ENCODE measurements around the gene CDHR1.
A peak's percentile ranks its signal among the peaks of the same experiment; 100 is the strongest.
"Not testable (repeated sequence)": the region's sequence is repeated elsewhere in the genome, so short reads cannot be mapped to it uniquely, and the experiment has no call there.

CDHR1 gene

GRCh38 chr10:84175436-84175835 lies 18.9 kb upstream of the CDHR1 start:
- DNase-seq: no peak

GRCh38 chr10:84176351-84176750 lies 18.0 kb upstream of the CDHR1 start:
- DNase-seq: no peak

- DNase-seq: no peak
Observed at GRCh38 chr10:84176836-84177474, 17.4 kb upstream of the CDHR1 start.

- no peak for DNase-seq
Observed at GRCh38 chr10:84177541-84178141, 16.7 kb upstream of the CDHR1 start.

- DNase-seq: no peak
Observed at GRCh38 chr10:84178160-84178609, 16.2 kb upstream of the CDHR1 start.

- DNase-seq: peak; percentile 85
Observed at GRCh38 chr10:84179059-84179710, 15.2 kb upstream of the CDHR1 start.

GRCh38 chr10:84180386-84180785 lies 14.0 kb upstream of the CDHR1 start:
- not testable (repeated sequence) for DNase-seq

GRCh38 chr10:84181631-84182030 lies 12.7 kb upstream of the CDHR1 start:
- DNase-seq: no peak

- DNase-seq: peak; percentile 23
Observed at GRCh38 chr10:84184517-84184916, 9.8 kb upstream of the CDHR1 start.

- no peak for DNase-seq
Observed at GRCh38 chr10:84185526-84186175, 8.7 kb upstream of the CDHR1 start.

GRCh38 chr10:84188815-84189214 lies 5.5 kb upstream of the CDHR1 start:
- no peak for DNase-seq

GRCh38 chr10:84190621-84191020 lies 3.7 kb upstream of the CDHR1 start:
- no peak for DNase-seq

GRCh38 chr10:84191106-84191505 lies 3.2 kb upstream of the CDHR1 start:
- DNase-seq: no peak

GRCh38 chr10:84193327-84193726 lies 1.0 kb upstream of the CDHR1 start:
- no peak for DNase-seq

- no peak for DNase-seq
Observed at GRCh38 chr10:84193846-84194423, 402 bp upstream of the CDHR1 start.

GRCh38 chr10:84195044-84195830 lies 900 bp downstream of the CDHR1 start:
- no peak for DNase-seq

- DNase-seq: peak; percentile 80
Observed at GRCh38 chr10:84196083-84196482, 1.7 kb downstream of the CDHR1 start.

GRCh38 chr10:84196941-84197340 lies 2.6 kb downstream of the CDHR1 start:
- no peak for DNase-seq

GRCh38 chr10:84197643-84198042 lies 3.3 kb downstream of the CDHR1 start:
- no peak for DNase-seq

GRCh38 chr10:84198206-84198915 lies 4.0 kb downstream of the CDHR1 start:
- no peak for DNase-seq

GRCh38 chr10:84200537-84201243 lies 6.4 kb downstream of the CDHR1 start:
- DNase-seq: no peak

Measured in DMS153 (cell line).